HG02588 (cell line): ENCODE measurements around the gene AGBL4.

Experiments used
- ATAC-seq: cut with Tn5 transposase; IDR thresholded peaks from one replicate; pipeline ENCODE4 v1.9.1; 2021; ENCODE audit warnings: mild to moderate bottlenecking, moderate library complexity; ENCODE audit not compliant: unreplicated experiment

AGBL4 gene

GRCh38 chr1:48693674-48694320 lies 1330.0 kb downstream of the AGBL4 start:
- no peak for ATAC-seq

- ATAC-seq, result no peak
Measured at GRCh38 chr1:48693180-48693579, 1330.6 kb downstream of the AGBL4 start.

GRCh38 chr1:48692235-48692634 lies 1331.5 kb downstream of the AGBL4 start:
- no peak for ATAC-seq

GRCh38 chr1:48691429-48692001 lies 1332.2 kb downstream of the AGBL4 start:
- ATAC-seq, result peak; percentile 63

- peak; percentile 63 for ATAC-seq
Measured at GRCh38 chr1:48688102-48688760, 1335.5 kb downstream of the AGBL4 start.

- ATAC-seq, result no peak
Measured at GRCh38 chr1:48687282-48688045, 1336.3 kb downstream of the AGBL4 start.

GRCh38 chr1:48686159-48686558 lies 1337.6 kb downstream of the AGBL4 start:
- ATAC-seq, result no peak

GRCh38 chr1:48684381-48684780 lies 1339.4 kb downstream of the AGBL4 start:
- no peak for ATAC-seq

- no peak for ATAC-seq
Measured at GRCh38 chr1:48683839-48684238, 1339.9 kb downstream of the AGBL4 start.

GRCh38 chr1:48681476-48682305 lies 1342.1 kb downstream of the AGBL4 start:
- no peak for ATAC-seq

- no peak for ATAC-seq
Measured at GRCh38 chr1:48680411-48681035, 1343.2 kb downstream of the AGBL4 start.

- ATAC-seq, result no peak
Measured at GRCh38 chr1:48679859-48680258, 1343.9 kb downstream of the AGBL4 start.

- ATAC-seq, result peak; percentile 62
Measured at GRCh38 chr1:48678710-48679505, 1344.8 kb downstream of the AGBL4 start.

- ATAC-seq, result no peak
Measured at GRCh38 chr1:48677306-48678287, 1346.2 kb downstream of the AGBL4 start.

GRCh38 chr1:48676822-48677221 lies 1346.9 kb downstream of the AGBL4 start:
- ATAC-seq, result no peak

- no peak for ATAC-seq
Measured at GRCh38 chr1:48676376-48676775, 1347.4 kb downstream of the AGBL4 start.

- no peak for ATAC-seq
Measured at GRCh38 chr1:48675251-48675650, 1348.5 kb downstream of the AGBL4 start.

GRCh38 chr1:48674641-48675040 lies 1349.1 kb downstream of the AGBL4 start:
- ATAC-seq, result no peak
